Ovary (tissue), 3 donors: ENCODE results near the gene KIF16B.

Experiments used
- CTCF ChIP-seq, 3 donors: fragments of 450-650 bp in 2 of 3; fragments of 200-600 bp in 1 of 3; IDR thresholded peaks; one replicate each; pipeline versions ENCODE4 v1.5.1 to v1.8.0; 2016 to 2022; ENCODE audit warnings: antibody characterized with exemption in 3 of 3, mild to moderate bottlenecking in 1 of 3
- EP300 ChIP-seq: sonication (generic); formaldehyde crosslinking; IDR thresholded peaks from one replicate; pipeline ENCODE4 v1.6.1; 2017; ENCODE audit warnings: antibody characterized with exemption
- donor health status: DM: no; HTN: no; CAD: no.

GRCh38 chr20:16469395-16469905, 103.8 kb downstream of the KIF16B start:
- TF ChIP-seq EP300 (no peak), CTCF (IDR thresholded peaks at IDR 0.05) (no peak)
